Lower lobe of right lung (tissue), 2 donors: Measurements from ENCODE around the gene PRKRIP1. TPM values are rescaled to one million over a fixed set of nuclear protein-coding genes. Genes with fewer than 3 reads are reported as not detected.

Experiments
- ATAC-seq, 2 donors: fragments of 200-7000 bp; cut with Tn5 transposase; one replicate each; pipeline ENCODE4 v1.9.1; 2020 to 2022; ENCODE audit warnings: mild to moderate bottlenecking in 2 of 2, moderate library complexity in 2 of 2
- DNase-seq: peaks from one replicate; pipeline ENCODE4 v3.0.0-alpha.2; 2020
- H3K27ac ChIP-seq: fragments of 200-600 bp; one replicate; pipeline ENCODE4 v1.8.0; 2022
- H3K27me3 ChIP-seq: fragments of 200-600 bp; one replicate; pipeline ENCODE4 v1.8.0; 2022; ENCODE audit warnings: low read depth
- H3K36me3 ChIP-seq: fragments of 200-600 bp; one replicate; pipeline ENCODE4 v1.8.0; 2022; ENCODE audit warnings: mild to moderate bottlenecking
- H3K4me1 ChIP-seq: fragments of 200-600 bp; one replicate; pipeline ENCODE4 v1.8.0; 2022
- H3K4me3 ChIP-seq: fragments of 200-600 bp; one replicate; pipeline ENCODE4 v1.8.0; 2022; ENCODE audit warnings: mild to moderate bottlenecking
- H3K9me3 ChIP-seq: fragments of 200-600 bp; one replicate; pipeline ENCODE4 v1.8.0; 2022
- CTCF ChIP-seq: fragments of 200-600 bp; IDR thresholded peaks from one replicate; pipeline ENCODE4 v1.8.0; 2022; ENCODE audit warnings: antibody characterized with exemption, mild to moderate bottlenecking
- intact Hi-C: fragments of 100-400 bp; cut with DNase I; formaldehyde crosslinking; loops from one replicate; pipeline ENCODE4 v1.11.0; 2022
- total RNA-seq: library from RNA; stranded (reverse); fragmentation: NEBNext Ultra II Directional; extraction: Animal tissue kit (Norgen Biotek cat#: 25700); gene quantifications from one replicate; pipeline ENCODE4 v1.2.1, GENCODE V29; 2021
- donor health status: DM: no; HTN: yes; CAD: no; lungs with severe emphysema.

PRKRIP1 gene
- total RNA-seq, 1 donor from 2014 or later = 20.3 TPM

GRCh38 chr7:102415685-102416225 is 19.6 kb downstream of the PRKRIP1 start:
- DNase-seq (peak; percentile 55), ATAC-seq (peak; percentile 55 to 66)
- Histone ChIP-seq H3K4me3 (no peak overlapping the region), H3K27me3 (no peaks in the 10 kb centered on the region), H3K36me3 (peaks cover 92% of the 10 kb centered on the region), H3K9me3 (no peaks in the 10 kb centered on the region), H3K4me1 (peaks cover 7% of the 10 kb centered on the region), H3K27ac (peak overlapping the region; percentile 72)
- no peak for TF ChIP-seq CTCF
- intact Hi-C loops = no loop called here

GRCh38 chr7:102416406-102416805 is 20.2 kb downstream of the PRKRIP1 start:
- TF ChIP-seq CTCF = no peak
- Histone ChIP-seq H3K27me3 (no peaks in the 10 kb centered on the region), H3K4me1 (peaks cover 7% of the 10 kb centered on the region), H3K9me3 (no peaks in the 10 kb centered on the region), H3K4me3 (no peak overlapping the region), H3K36me3 (peaks cover 92% of the 10 kb centered on the region), H3K27ac (peak overlapping the region; percentile 72)
- intact Hi-C loops = no loop called here
- DNase-seq (no peak), ATAC-seq (no peak)

GRCh38 chr7:102417105-102417504 is 20.9 kb downstream of the PRKRIP1 start:
- no peak for TF ChIP-seq CTCF
- no peak for DNase-seq
- ATAC-seq = peak in 1 of 2 donors; percentile 15
- intact Hi-C loops = no loop called here
- Histone ChIP-seq H3K4me1 (peaks cover 7% of the 10 kb centered on the region), H3K27ac (no peak overlapping the region), H3K9me3 (no peaks in the 10 kb centered on the region), H3K27me3 (no peaks in the 10 kb centered on the region), H3K4me3 (no peak overlapping the region), H3K36me3 (peaks cover 92% of the 10 kb centered on the region)

DNA sequence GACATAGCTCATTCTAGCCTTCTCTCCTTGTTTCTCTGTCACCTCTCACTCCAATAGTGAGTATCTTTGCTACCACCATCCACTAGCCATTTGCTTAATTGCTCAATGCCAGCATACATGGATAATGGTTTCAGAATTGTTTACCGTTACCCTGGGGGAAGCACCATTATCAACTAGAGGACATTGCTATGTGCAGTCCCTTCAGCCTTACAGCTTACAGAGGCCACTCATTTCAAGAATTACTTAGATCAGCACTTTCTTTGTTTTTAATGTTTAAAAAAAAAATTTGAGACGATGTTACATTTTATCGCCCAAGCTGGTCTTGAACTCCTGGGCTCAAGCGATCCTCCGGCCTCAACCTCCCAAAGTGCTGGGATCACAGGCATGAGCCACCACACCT is 22.4 kb downstream of the PRKRIP1 start:
- Histone ChIP-seq H3K9me3 (no peaks in the 10 kb centered on the region), H3K4me3 (no peak overlapping the region), H3K4me1 (peaks cover 7% of the 10 kb centered on the region), H3K27ac (no peak overlapping the region), H3K36me3 (peaks cover 87% of the 10 kb centered on the region), H3K27me3 (no peaks in the 10 kb centered on the region)
- DNase-seq (no peak), ATAC-seq (no peak)
- intact Hi-C loops = no loop called here
- TF ChIP-seq CTCF = no peak

GRCh38 chr7:102421706-102422240 is 25.6 kb downstream of the PRKRIP1 start:
- DNase-seq (no peak), ATAC-seq (no peak)
- no peaks in the 10 kb centered on the region for H3K9me3 ChIP-seq
- intact Hi-C loops = no loop called here
- H3K4me1 ChIP-seq = peaks cover 8% of the 10 kb centered on the region
- no peaks in the 10 kb centered on the region for H3K27me3 ChIP-seq
- no peak overlapping the region for H3K27ac ChIP-seq
- no peak overlapping the region for H3K4me3 ChIP-seq
- TF ChIP-seq CTCF = no peak
- peaks cover 76% of the 10 kb centered on the region for H3K36me3 ChIP-seq
